ENCODE results near the gene ERN1. TPM values are rescaled to one million over a fixed set of nuclear protein-coding genes. Genes with fewer than 3 reads are reported as not detected.

ERN1 gene
- polyA plus RNA-seq, 1 donor from 2014 or later, result 2.3 TPM

DNA sequence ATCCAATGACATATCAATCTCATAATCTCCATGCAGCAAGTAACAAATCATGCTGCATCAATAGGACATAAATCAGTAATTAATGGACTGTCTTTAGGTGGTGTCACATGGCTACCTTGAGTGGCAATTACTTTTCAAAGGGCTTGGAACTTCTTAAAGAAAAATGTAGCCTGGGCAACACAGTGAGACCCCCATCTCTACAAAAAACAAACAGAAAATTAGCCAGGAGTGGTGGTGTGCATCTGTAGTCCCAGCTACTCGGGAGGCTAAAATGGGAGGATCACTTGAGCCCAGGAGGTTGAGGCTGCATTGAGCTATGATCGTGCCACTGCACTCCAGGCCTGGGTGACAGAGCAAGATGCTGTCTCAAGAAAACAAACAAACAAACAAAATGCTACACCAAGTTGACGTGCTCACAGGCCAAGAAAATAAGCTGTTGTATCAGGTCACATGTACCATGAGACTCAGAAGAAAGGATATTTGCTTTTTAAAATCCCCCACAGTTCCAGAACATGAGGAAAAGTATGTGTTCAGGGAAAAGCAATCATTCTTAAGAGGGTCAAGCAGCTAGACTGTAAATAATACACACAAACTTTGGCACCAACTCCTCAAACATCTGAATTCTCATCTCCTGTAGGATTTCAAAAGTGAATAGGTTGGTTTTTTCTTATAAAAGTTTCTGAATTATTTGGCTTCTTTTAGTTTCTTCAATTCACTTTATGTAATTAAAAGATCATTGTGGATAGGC is 23.8 kb upstream of the ERN1 start:
- Histone ChIP-seq H3K27ac (ENCODE audit: low read length) (no peak overlapping the region), H3K4me3 (ENCODE audit: low read length) (no peak overlapping the region), H3K9me2 (ENCODE audit: insufficient read depth, low read length) (no peaks in the 10 kb centered on the region), H2AFZ (ENCODE audit: low read depth, low read length) (no peak overlapping the region), H4K20me1 (ENCODE audit: insufficient read depth) (no peaks in the 10 kb centered on the region), H3K27me3 (ENCODE audit: insufficient read depth, low read depth, low read length) (no peaks in the 10 kb centered on the region), H3K9me3 (ENCODE audit: low read length) (no peaks in the 10 kb centered on the region), H3K36me3 (ENCODE audit: insufficient read depth, low read length) (no peaks in the 10 kb centered on the region), H3K4me2 (ENCODE audit: low read length) (no peak overlapping the region), H3F3A (ENCODE audit: insufficient read depth, low read length, poor library complexity, severe bottlenecking) (no peaks in the 10 kb centered on the region), H3K9ac (ENCODE audit: low read length) (no peak overlapping the region), H3K79me2 (replicated peaks; ENCODE audit: insufficient read depth, low read length) (no peaks in the 10 kb centered on the region)
- no peak for TF ChIP-seq EP300 (conservative IDR thresholded peaks at IDR 0.05; ENCODE audit: poor library complexity, severe bottlenecking)
- no peak for TF ChIP-seq TAF1 (IDR thresholded peaks at IDR 0.05; ENCODE audit: low read depth)

- Histone ChIP-seq H3K4me3 (ENCODE audit: low read length) (no peak overlapping the region), H3K27ac (ENCODE audit: low read length) (no peak overlapping the region), H3K4me2 (ENCODE audit: low read length) (no peak overlapping the region), H3F3A (ENCODE audit: insufficient read depth, low read length, poor library complexity, severe bottlenecking) (no peaks in the 10 kb centered on the region), H3K9ac (ENCODE audit: low read length) (no peak overlapping the region), H3K9me3 (ENCODE audit: low read length) (no peaks in the 10 kb centered on the region), H2AFZ (ENCODE audit: low read depth, low read length) (no peak overlapping the region), H3K27me3 (ENCODE audit: insufficient read depth, low read depth, low read length) (no peaks in the 10 kb centered on the region), H3K79me2 (replicated peaks; ENCODE audit: insufficient read depth, low read length) (no peaks in the 10 kb centered on the region), H3K36me3 (ENCODE audit: insufficient read depth, low read length) (no peaks in the 10 kb centered on the region), H4K20me1 (ENCODE audit: insufficient read depth) (no peaks in the 10 kb centered on the region), H3K9me2 (ENCODE audit: insufficient read depth, low read length) (no peaks in the 10 kb centered on the region)
- TF ChIP-seq SMC3 (conservative IDR thresholded peaks at IDR 0.05; ENCODE audit: poor library complexity) (no peak), CTCF (IDR thresholded peaks at IDR 0.05; ENCODE audit: poor library complexity, severe bottlenecking) (no peak), TAF1 (IDR thresholded peaks at IDR 0.05; ENCODE audit: low read depth) (no peak), POLR2AphosphoS5 (IDR thresholded peaks at IDR 0.05) (no peak), EP300 (conservative IDR thresholded peaks at IDR 0.05; ENCODE audit: poor library complexity, severe bottlenecking) (no peak), MXI1 (conservative IDR thresholded peaks at IDR 0.05; ENCODE audit: poor library complexity, severe bottlenecking) (no peak), REST (IDR thresholded peaks at IDR 0.05; ENCODE audit: borderline replicate concordance) (no peak), EZH2 (IDR thresholded peaks at IDR 0.05; ENCODE audit: borderline replicate concordance, insufficient read depth, low read length, poor library complexity, severe bottlenecking) (no peak), RAD21 (conservative IDR thresholded peaks at IDR 0.05) (no peak)
These were observed 22.6 kb upstream of the ERN1 start for GRCh38 chr17:64152428-64153125.

Data from neural cell (in vitro differentiated cells).